Fibroblast of skin of back (primary cell): ENCODE data around the gene MYO3B.
A peak's percentile ranks its signal among the peaks of the same experiment; 100 is the strongest.

ENCODE experiments used
- DNase-seq: peaks from one replicate; pipeline ENCODE4 v3.0.0-alpha.2; 2013

The MYO3B gene

DNA sequence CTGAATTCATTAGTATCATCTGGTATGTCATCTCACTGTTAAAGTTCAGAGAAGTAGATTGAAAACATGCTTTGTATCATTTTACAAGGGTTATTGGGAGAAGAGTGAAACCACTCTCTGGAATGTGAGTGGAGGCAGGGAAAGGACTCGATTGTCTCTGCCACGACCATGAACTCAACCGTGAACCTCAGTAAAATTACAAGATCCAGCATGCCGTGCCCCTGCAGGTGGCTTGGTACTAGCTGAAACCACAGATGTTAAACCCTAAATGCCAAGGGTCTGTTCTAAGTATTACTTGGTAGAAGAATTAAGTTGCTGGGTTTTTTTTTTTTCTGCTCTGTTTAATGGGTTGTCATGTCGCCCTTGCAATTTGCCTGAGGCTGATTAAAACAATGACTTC is 197.2 kb downstream of the MYO3B start:
- no peak for DNase-seq

DNA sequence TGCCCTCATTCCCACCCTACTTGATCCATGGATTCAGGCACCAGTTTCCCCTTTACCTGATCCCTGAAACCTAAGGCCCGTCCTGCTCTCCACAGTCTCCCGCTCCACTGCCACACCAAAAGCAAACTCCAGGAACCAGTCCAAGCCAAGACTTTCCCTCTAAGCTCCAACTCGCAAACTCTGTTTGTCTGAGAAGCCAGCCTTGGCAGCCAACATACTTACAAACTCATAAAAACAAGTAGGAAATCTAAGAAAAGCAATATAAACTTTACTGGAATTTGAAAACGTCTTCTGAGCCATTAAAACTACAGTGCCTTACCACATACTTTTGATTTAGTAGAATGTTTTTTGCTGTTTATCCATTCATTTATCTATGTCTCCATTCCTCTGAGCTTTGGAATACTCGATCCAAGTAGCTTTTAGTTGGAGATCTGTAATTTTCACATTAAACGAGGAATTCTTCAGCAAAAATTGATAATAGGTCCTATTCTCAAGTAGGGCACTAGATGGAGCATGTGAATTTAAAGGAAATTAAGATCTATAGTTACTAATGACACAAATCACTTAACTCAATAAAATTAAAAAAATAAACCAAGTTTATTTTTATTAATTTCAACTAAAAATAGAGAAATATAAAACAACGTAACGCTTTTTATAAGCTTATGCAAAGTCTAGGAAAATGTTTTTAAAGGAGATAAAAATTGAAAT is 199.7 kb downstream of the MYO3B start:
- DNase-seq: no peak

DNA sequence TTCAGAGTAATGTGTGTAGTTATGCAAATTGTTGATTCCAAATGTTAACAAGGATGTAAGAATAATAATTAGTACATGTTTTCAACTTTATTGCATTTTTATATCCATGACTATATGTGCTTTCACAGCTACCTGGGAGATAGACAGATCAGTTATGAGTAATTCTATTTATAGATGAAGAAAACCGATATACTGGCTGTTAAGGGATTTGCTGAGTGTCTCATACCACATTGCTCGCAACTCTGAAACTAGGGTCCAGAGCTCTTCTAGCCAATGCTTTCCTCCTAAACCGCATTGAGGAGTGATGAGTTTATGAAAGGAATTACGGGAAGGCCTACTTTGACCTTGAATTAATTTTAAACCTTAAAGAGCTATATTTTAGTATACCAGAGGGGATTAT is 202.3 kb downstream of the MYO3B start:
- DNase-seq: no peak

DNA sequence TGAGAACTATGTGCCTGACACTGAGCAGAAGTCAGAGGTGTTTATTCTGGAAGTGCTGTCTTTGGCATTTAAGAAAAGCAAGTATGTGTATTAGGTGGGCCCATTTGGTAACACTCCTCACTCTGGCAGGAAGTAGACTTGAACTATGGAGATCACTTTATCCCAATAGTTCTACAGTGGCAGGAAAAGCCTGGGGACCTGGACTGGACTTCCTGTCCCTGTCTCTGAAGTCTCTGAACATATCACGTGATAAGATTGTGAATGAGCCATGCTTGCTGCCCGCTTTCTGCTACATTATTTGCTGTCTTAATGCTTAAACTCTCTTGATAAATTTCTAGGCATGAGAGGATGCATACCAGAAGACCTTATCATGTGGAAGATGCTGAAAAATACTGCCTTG is 203.7 kb downstream of the MYO3B start:
- no peak for DNase-seq

DNA sequence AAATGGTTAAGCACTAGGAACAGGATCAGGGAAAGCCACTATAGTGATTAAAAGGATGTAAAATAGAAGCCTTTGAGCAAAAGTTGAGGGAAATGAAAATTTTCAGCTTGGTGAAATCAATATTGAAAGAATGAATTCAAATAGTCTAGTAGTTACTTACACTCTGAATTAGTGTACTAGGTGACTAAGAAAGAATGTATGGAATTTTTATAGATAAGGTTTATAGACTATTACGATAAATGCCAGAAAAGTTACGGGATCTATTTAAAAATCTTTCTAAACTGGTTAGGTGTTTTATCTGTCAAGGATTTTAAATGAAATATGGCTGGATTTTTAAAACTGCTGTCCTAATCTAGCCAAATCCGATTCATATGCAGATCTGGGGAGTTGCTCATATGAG is 208.6 kb downstream of the MYO3B start:
- no peak for DNase-seq

DNA sequence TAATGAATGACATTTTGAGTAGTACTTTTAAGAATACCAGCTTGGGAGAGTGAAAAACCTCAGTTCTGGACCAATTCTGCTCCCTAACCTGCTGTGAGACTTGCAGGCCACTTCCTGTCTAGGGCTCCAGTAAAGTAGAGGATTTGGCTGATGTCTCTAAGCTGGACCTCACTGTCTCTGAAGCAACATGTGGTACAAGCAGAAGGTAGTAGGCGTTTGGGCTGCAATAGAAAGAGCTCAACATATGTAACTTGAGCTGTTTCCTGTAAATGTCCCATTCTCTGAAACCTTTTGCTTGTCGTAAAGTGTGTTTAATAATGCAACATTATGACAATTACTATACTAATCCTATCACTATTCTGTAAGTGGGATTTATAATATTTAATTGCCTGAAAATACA is 213.1 kb downstream of the MYO3B start:
- no peak for DNase-seq

DNA sequence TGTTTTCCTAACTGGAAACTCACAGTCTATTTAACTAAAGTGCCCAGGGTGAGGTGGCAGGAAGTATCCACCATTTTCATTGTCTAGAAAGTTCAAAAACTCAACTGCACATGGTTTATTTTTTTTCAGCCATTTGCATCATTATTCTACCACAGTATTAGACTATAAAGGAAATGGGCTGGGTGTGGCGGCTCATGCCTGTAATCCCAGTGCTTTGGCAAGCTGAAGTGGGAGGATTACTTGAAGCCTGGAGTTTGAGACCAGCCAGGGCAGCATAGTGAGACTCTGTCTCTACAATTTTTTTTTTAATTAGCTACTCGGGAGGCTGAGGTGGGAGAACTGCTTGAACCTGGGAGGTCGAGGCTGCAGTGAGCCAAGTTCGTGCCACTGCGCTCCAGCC is 213.8 kb downstream of the MYO3B start:
- no peak for DNase-seq

DNA sequence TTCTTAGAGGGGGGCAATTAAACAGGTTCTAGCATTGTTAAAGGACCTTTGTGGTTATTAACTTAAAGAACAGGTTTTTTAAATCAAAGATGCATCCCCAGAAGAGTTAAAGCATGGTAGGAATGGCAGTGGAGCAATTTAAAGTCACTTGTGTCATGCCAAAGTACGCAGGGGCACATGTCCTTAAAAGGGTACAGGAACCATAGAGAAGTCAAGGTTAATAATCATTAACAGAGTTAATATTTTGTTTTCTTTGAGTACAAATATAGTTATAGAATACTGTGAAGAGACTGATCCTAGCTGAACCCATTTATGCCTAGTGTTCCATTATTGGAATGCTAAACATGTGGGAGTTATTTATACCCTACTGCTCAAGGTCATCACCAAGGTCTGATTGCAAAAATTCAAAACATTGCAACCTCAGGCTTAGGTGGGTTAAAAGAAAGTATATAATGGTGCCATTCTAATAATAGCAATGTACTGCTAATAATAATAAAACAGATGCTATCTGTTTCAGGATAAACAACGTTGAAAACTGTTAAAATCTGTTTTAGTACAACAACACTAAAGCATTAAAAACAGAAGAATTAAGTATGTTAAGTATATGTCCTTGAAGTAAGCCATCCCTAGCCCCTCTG is 216.0 kb downstream of the MYO3B start:
- DNase-seq: no peak

DNA sequence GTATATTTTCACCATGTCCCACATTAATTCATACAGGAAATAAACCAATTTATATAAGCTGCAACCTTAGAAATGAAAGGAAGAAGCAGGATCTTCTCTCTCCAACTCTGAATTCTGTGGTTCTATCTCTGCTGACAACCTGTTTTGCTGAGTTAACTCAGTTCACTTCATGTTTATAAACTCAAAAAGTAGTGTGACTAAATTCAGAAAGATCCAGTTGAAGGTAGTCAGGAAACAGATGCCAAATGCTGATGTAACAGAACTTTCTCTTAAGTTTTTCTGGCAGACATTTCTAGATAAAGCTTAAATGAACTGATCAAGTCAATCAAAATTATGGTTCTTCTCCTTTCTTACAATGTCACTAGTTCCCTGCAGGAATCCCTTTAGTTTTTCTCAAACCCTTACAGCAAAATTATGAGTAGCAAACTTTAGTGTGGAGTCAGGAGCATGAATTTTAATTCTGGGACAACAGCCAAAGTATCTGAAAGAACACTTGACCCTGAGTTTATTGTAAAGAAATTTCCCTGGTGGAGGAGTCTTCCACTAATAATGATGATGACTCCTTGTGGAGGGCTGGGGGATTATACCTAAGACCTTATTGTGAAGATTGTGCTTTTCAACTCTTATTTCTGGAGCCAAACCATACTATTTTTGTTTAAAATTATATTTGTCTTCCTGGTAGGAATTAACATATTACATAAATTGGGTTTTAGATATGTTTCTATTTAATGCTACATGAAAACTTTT is 216.9 kb downstream of the MYO3B start:
- DNase-seq: peak; percentile 1

DNA sequence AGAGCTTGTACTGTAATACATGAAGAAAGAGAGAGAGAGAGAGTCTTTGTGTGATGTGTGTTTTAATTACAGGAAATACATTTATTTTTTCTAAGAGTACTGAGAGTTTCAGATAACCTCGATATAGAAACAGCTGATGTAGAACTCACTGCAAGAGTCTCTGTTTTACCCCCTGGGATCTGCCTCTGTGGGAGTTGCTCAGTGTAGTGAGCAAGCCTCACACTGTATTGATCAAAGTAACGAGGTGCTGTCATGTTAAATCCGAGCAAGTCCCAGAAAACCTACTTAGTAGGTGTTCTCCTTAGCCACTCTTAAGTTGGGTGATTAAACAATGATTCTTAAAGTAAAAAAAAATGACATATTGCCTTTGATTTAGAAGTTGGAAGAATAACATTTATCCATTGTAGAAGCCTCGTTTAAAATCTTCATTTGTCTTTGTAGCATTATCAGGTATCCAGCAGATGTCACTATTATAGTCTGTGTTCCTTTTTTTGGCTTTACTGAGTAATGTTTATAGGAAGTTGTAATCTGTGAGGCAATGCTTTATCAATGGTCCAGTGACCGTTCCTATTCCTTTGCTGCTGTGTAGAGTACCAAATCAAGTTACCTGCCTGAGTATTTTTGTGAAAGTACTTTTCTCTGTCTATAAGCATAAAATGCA is 219.0 kb downstream of the MYO3B start:
- peak; percentile 4 for DNase-seq

DNA sequence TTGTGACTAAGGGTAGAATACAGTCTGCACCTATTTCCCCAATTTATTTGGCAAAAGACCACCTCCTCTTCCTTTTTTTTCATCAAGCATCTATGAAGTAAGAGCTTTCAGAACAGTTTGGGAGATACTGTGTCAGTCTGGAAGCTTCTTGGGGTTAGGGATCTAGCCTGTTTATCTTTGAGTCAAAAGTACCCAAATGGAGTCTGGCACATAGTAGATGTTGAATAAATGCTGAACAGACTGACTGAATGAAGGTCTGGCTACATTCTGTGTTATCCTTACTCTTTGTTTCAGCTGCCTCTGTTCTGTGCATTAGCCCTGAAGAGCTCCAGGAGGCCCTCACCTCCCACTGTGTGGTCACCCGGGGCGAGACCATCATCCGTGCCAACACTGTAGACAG is 223.2 kb downstream of the MYO3B start:
- DNase-seq: no peak

DNA sequence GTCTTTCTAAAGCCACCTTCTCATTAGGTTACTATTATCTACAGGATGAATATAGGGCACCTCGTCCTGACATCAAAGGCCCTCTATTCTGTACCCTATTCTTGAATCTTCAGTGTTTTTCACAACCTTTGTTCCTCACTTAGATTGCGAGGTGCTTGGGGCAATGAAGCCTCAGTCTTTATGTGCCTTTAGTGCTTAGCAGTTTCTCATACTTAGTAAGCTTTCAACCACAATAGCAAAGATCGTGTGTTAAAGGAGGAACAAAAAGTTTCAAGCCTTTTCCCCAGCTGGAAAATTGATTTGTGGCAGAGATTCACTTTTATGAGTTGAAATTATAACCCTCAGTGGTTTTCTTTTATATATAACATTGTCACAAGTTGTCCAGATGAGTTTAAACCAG is 226.9 kb downstream of the MYO3B start:
- no peak for DNase-seq

DNA sequence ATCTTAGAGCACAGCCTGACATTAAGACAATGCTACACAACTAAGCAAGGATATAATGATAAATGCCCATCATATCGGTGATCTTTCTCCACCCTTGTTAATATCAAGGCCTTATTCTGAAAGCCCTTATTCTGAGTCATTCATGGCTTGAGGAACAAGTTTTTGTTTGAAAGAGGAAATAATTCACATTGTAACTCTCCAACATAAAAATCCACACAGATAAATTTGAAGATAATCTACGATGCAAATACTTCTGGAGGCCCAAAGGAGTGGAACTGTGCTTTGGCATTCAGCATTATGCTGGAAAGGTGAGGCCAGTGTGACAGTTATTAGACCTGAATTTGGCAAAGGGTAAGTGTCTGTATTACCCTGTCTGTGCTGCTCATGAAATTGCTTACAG is 227.4 kb downstream of the MYO3B start:
- no peak for DNase-seq

DNA sequence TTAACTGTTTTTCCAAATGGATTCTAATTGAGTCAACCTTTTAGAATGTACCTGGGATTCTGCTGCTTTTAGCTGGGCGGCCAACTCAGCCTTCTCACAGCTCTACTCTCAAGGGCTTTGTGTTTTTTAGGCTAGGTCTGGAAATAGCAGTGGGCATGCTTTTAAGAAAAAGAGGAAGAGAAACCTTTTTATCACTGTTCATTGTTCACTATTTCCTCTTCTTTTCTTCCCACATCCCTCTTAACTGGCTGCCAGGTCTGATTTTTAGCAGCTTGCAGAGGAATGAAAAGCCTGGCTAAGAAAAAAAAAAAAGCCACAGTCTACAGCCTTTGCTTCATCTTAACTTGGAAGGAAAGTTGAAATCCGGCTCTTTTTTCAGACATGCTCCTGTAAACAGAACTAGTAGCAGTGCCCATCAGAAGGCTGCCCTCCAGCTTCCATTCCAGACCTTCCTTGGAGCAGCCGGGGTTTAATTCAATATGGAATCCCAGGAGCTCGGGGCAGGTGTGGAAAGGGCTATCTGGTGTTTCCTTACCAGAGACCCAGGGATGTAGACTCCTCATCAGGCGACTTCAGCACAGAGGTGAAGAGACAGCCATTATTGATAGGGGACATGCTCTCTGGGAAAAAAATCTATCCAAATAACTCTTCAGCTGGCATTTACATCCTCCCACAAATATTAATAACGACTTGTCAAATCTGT is 230.7 kb downstream of the MYO3B start:
- no peak for DNase-seq

DNA sequence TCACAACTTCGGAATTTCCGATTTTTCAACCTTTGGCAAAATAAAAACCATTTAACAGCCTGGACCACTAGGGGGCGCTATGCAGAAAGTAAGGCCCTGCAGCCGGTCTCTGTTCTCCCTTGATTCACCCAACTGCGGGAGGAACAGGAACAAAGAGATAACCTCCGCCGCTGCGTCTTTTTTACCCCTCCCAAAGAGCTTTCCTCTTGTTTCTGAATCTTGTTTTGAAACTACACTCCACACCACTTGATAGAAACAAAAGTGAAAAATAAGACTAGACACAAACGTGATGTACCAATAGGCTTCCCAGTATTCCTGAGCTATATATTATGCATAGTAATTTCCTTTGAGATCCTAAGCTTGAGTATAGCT is 231.2 kb downstream of the MYO3B start:
- DNase-seq: peak; percentile 61

DNA sequence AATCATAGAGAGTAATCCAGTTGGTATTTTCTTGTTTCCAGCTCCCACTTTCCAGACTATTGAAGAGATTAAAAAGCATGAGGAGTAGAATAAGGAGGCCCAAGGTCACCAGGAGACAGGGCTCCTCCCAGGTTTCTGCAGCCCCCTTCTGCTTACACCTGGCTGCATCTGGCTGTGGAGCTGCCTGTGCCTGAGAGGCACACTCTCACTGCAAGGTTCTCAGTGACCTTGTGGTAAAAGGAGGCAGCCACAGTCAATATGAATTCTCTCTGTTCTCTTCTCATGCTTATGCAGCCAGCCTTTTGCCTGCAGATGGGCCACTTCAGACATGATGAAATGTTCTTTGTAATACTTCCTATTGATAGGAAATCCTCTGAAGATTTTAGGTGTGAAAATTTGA is 233.7 kb downstream of the MYO3B start:
- no peak for DNase-seq

DNA sequence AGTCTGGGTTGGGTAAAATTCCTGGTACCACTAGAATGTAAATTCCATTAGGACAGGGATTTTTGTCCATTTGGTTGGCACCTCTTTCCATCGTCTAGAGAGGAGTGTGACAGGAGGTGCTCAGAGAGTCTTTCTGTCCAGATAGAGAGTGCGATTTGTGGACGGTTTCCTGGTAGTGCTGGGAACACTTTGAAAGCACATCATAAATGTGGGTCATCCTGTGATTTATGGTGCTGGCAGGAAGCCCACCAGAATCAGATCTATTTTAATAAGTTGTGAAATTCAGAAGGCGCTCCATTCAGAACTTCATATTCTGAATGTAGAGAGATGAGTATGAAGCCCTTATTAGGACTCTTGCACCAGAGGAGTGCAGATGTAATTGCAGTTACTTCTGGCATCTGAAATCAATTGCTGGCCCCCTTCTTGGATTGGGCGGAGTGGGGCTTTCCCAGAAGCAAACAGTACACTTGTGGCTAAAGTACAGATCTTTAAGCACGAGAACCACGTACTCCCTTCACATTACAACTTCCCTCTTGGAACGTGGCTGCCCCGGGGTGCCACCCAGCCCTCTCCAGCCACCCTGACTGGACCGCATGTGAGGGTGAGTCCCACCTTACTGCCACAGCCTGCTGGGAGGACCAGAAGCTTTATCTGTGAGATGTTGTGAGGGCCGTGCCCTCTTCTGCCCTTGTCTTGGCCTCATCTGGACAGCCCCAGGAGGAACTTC is 243.2 kb downstream of the MYO3B start:
- DNase-seq: no peak

DNA sequence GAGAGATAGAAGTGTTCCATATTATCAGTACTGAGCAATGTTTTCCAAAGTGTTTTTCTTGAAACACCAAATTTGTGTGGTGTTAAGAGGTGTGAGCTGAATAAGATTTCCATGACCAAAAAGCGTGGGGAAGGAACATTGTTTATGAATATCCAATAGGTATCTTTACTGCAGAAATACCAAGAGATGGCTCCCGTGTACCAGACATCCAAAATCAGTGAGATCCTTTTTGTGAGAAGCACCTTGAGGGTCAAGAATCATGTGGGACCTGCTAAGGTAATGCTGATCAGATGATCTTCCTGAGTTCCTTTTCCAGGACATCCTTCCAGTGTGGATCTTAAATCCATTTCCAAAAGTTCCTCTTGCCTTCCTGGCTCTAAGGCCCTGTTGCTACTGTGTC is 246.0 kb downstream of the MYO3B start:
- DNase-seq: no peak

DNA sequence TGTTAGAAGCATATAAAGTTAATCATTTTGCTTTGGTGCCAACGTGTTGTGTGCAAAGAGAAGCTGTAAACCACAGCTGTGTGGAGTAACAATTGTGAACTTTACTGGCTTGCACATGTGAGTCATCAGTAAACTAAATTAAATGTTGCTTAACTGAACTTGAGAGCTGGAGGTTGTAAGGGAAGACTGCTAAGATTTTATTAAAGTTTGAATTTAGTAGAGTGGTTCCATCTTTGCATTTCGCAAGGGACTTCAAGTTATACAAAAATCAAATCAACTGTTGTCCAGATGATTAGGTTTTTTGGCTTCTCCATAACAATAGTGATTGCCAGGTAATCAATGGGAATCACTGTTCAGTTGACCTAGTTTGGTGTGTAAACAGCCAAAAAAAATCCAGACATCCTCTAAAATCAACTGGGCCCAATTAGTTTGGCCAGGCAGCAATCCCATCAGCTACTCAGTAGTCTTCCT is 247.4 kb downstream of the MYO3B start:
- DNase-seq: no peak

DNA sequence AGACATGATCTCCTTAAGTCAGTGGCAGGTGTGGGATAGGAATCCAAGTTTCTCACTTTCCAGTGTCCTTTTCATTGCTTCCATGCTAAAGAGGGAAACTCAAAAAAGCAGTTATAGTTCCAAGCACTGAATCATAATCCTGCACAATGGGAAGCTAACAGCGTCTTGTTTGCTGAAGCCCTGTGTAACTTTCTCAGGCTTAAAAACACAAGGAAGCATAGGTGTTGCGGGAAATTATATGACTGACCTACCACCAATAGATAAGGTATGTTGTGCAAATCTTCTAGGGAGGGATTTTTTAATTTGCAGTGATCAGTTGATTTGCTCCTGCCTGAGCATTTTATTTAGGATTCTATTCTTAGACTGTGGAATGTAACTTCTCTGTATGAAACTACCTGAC is 250.9 kb downstream of the MYO3B start:
- DNase-seq: no peak

DNA sequence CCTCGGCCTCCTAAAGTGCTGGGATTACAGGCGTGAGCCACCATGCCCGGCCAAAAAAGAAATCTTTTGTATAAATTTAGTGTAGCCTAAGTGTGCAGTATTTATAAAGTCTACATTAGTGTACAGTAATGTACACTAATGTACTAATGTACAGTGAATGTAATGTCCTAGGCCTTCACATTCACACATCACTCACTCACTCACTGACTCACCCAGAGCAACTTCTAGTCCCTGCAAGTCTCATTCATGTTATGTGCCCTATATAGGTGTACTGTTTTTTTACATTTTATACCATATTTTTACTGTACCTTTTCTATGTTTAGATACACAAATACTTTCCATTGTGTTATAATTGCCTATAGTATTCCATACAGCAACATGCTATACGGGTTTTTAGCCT is 254.9 kb downstream of the MYO3B start:
- DNase-seq: no peak

DNA sequence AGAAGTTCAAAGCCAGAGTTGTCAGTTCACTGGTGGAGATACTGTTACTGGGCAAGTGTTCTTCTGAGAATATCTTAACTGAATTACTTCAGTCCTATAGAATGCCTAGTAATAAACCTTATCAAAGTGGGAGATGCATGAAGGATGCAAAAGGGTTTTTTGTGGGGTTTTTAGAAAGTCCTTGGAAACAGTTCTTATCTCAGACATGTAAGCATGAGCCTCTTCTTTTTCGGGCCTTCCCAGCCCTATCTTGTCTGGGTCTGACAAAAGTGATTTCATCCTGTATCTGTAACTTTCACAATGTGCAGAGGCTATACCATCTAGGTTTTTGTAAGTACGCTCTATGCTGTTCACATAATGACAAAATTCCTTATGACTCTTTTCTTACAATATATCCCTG is 255.5 kb downstream of the MYO3B start:
- DNase-seq: no peak
